HepG2 (cell line): ENCODE data around the gene DPY19L1. TPM values are rescaled to one million over a fixed set of nuclear protein-coding genes. Genes with fewer than 3 reads are reported as not detected.

Experiments used
- AGO2 ChIP-seq: fragments of 200-400 bp; formaldehyde crosslinking; optimal IDR thresholded peaks from 2 replicates; pipeline ENCODE3; 2017; ENCODE audit warnings: mild to moderate bottlenecking, low read depth, low read length, moderate library complexity
- GRHL1 ChIP-seq: sonication (generic); formaldehyde crosslinking; conservative IDR thresholded peaks from 2 replicates; pipeline ENCODE4 v1.8.0; 2022; ENCODE audit warnings: missing genetic modification reagents
- HDAC6 ChIP-seq: fragments of 200-600 bp; sonication (generic); IDR thresholded peaks from 2 replicates; pipeline ENCODE4 v1.7.0; 2017; ENCODE audit warnings: mild to moderate bottlenecking, antibody characterized with exemption, low read length, low read depth
- HNRNPLL ChIP-seq: fragments of 200-400 bp; formaldehyde crosslinking; IDR thresholded peaks from 2 replicates; pipeline ENCODE4 v1.6.1; 2017; ENCODE audit warnings: mild to moderate bottlenecking, low read depth, low read length; ENCODE audit not compliant: poor library complexity, severe bottlenecking
- NFYB ChIP-seq: sonication (generic); formaldehyde crosslinking; IDR thresholded peaks from 2 replicates; pipeline ENCODE4 v1.4.0; 2020; ENCODE audit warnings: missing genetic modification reagents
- PCBP1 ChIP-seq: fragments of 200-400 bp; formaldehyde crosslinking; IDR thresholded peaks from 2 replicates; pipeline ENCODE4 v1.6.1; 2017; ENCODE audit warnings: mild to moderate bottlenecking, low read depth, low read length, borderline replicate concordance
- POLR2A ChIP-seq, 2 experiments: IDR thresholded peaks; 2 replicates each; pipeline ENCODE4 v1.6.1; 2011; ENCODE audit warnings: low read depth in 2 of 2, low read length in 2 of 2, mild to moderate bottlenecking in 1 of 2, moderate library complexity in 1 of 2; ENCODE audit not compliant: insufficient read depth in 1 of 2
- RBAK ChIP-seq: sonication (generic); formaldehyde crosslinking; IDR thresholded peaks from 2 replicates; pipeline ENCODE4 v1.5.1; 2020; ENCODE audit warnings: mild to moderate bottlenecking, missing genetic modification reagents
- RBFOX2 ChIP-seq: fragments of 200-400 bp; formaldehyde crosslinking; IDR thresholded peaks from 2 replicates; pipeline ENCODE4 v1.6.1; 2017; ENCODE audit warnings: low read depth, mild to moderate bottlenecking, low read length
- RFXANK ChIP-seq: IDR thresholded peaks from 2 replicates; pipeline ENCODE4 v1.6.1; 2016
- RFXAP ChIP-seq: sonication (generic); formaldehyde crosslinking; IDR thresholded peaks from 2 replicates; pipeline ENCODE4 v1.4.0; 2020; ENCODE audit warnings: missing genetic modification reagents, borderline replicate concordance
- SOX5 ChIP-seq: IDR thresholded peaks from 2 replicates; pipeline ENCODE4 v1.6.1; 2016; ENCODE audit warnings: borderline replicate concordance
- SYNCRIP ChIP-seq: fragments of 200-400 bp; formaldehyde crosslinking; IDR thresholded peaks from 2 replicates; pipeline ENCODE4 v1.6.1; 2018; ENCODE audit warnings: mild to moderate bottlenecking, low read depth, low read length; ENCODE audit not compliant: insufficient read depth
- TEAD2 ChIP-seq: sonication (generic); formaldehyde crosslinking; IDR thresholded peaks from 2 replicates; pipeline ENCODE4 v1.9.0; 2021; ENCODE audit warnings: missing genetic modification reagents
- ZFAT ChIP-seq: sonication (generic); formaldehyde crosslinking; conservative IDR thresholded peaks from 2 replicates; pipeline ENCODE4 v1.8.1; 2023; ENCODE audit warnings: missing genetic modification reagents, inconsistent platforms
- ZFP62 ChIP-seq: sonication (generic); formaldehyde crosslinking; IDR thresholded peaks from 2 replicates; pipeline ENCODE4 v1.4.0; 2020; ENCODE audit warnings: missing genetic modification reagents
- ZNF225 ChIP-seq: sonication (generic); formaldehyde crosslinking; IDR thresholded peaks from 2 replicates; pipeline ENCODE4 v1.4.0; 2020; ENCODE audit warnings: mild to moderate bottlenecking, missing genetic modification reagents
- ZNF282 ChIP-seq: fragments of 450-650 bp; IDR thresholded peaks from 2 replicates; pipeline ENCODE4 v1.6.1; 2018; ENCODE audit not compliant: partially characterized antibody
- ZNF713 ChIP-seq: sonication (generic); formaldehyde crosslinking; IDR thresholded peaks from 2 replicates; pipeline ENCODE4 v1.4.0; 2020; ENCODE audit warnings: mild to moderate bottlenecking, missing genetic modification reagents
- ZNF766 ChIP-seq: sonication (generic); formaldehyde crosslinking; IDR thresholded peaks from 2 replicates; pipeline ENCODE4 v1.5.0; 2020; ENCODE audit warnings: missing genetic modification reagents, borderline replicate concordance
- ZSCAN25 ChIP-seq: sonication (generic); formaldehyde crosslinking; IDR thresholded peaks from 2 replicates; pipeline ENCODE4 v1.8.0; 2022; ENCODE audit warnings: mild to moderate bottlenecking, missing genetic modification reagents
- polyA plus RNA-seq, 8 experiments: library from polyadenylated mRNA; depleted of rRNA in 3 of 8; stranded (reverse) in 7 of 8; unstranded in 1 of 8; fragments of >200 nt; fragmentation: Illumina TruSeq in 4 of 8; extraction: Trizol in 4 of 8; gene quantifications; 2 replicates each; pipeline versions ENCODE4 v1.2.1 to v1.2.3, GENCODE V29; 2011 to 2016; ENCODE audit warnings: low read depth in 4 of 8, missing spikeins in 1 of 8, mixed read lengths in 1 of 8; ENCODE audit not compliant: insufficient read depth in 1 of 8
- total RNA-seq, 5 experiments: library from RNA; depleted of rRNA; stranded (reverse); fragments of >200 nt; fragmentation: Illumina TruSeq; extraction: Trizol; gene quantifications; 2 replicates each; pipeline ENCODE4 v1.2.3, GENCODE V29; 2016; ENCODE audit warnings: low read depth in 1 of 5
- TF ChIP-seq, protein P1 (sequence below): sonication (generic); formaldehyde crosslinking; IDR thresholded peaks from 2 replicates; pipeline ENCODE4 v1.5.0; 2020; ENCODE audit warnings: missing genetic modification reagents
- TF ChIP-seq, protein P2 (sequence below): sonication (generic); formaldehyde crosslinking; IDR thresholded peaks from 2 replicates; pipeline ENCODE4; 2020; ENCODE audit warnings: missing genetic modification reagents, mild to moderate bottlenecking, borderline replicate concordance

Gene DPY19L1
- total and polyA plus RNA-seq, 2 of the 13 experiments (the other 11 are each of a cell fraction or from before 2014, with no cell fraction given) = 18.9 to 32.6 TPM

DNA sequence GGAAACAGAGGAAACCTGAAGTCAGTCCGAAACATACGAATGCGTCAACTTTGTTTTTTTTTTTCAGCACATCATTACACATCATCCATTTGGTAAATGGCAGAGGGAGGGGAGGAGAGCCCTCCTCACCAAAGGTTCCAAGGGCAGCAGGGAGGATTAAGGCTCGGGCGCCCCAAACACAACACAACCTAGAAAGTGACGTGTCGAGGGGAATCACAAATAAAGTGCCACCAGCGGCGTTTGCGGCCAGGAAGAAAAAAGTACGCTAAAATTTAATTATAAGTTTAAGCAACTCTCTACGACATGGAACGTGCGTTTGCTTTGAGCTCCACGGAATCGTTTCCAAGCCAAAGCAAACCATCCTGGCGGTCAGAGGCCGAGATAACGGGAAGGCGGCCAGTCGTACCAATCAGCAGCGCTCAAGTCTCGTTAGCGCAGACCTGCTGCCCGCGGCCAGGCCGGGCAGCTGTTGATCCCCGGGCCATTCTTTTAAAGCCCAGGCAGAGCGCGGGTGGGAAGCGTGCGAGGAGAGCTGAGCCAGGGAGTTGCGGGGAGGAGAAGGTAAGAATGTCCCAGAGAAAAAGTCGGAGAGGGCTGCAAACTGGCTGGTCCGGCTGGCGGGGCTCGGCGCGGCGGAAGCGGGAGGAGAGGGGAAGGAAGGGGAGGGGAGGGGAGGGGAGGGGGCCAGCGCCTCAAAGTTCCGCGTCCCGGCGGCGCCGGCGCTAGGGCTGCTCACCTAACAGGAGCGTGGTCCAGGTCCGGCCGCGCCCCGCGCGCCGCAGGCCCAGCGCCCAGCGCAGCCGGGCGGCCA, 719 bp downstream of the DPY19L1 start (continued):
- TF ChIP-seq, protein P1, sequence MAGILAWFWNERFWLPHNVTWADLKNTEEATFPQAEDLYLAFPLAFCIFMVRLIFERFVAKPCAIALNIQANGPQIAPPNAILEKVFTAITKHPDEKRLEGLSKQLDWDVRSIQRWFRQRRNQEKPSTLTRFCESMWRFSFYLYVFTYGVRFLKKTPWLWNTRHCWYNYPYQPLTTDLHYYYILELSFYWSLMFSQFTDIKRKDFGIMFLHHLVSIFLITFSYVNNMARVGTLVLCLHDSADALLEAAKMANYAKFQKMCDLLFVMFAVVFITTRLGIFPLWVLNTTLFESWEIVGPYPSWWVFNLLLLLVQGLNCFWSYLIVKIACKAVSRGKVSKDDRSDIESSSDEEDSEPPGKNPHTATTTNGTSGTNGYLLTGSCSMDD (CRISPR knock-in tag) = no peak
- TF ChIP-seq, protein P2, sequence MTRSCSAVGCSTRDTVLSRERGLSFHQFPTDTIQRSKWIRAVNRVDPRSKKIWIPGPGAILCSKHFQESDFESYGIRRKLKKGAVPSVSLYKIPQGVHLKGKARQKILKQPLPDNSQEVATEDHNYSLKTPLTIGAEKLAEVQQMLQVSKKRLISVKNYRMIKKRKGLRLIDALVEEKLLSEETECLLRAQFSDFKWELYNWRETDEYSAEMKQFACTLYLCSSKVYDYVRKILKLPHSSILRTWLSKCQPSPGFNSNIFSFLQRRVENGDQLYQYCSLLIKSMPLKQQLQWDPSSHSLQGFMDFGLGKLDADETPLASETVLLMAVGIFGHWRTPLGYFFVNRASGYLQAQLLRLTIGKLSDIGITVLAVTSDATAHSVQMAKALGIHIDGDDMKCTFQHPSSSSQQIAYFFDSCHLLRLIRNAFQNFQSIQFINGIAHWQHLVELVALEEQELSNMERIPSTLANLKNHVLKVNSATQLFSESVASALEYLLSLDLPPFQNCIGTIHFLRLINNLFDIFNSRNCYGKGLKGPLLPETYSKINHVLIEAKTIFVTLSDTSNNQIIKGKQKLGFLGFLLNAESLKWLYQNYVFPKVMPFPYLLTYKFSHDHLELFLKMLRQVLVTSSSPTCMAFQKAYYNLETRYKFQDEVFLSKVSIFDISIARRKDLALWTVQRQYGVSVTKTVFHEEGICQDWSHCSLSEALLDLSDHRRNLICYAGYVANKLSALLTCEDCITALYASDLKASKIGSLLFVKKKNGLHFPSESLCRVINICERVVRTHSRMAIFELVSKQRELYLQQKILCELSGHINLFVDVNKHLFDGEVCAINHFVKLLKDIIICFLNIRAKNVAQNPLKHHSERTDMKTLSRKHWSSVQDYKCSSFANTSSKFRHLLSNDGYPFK (CRISPR knock-in tag) = no peak
- TF ChIP-seq ZNF225 (CRISPR knock-in tag) (no peak), RBFOX2 (no peak), PCBP1 (no peak), ZNF282 (no peak), ZSCAN25 (CRISPR knock-in tag) (0 out of 2 replicates have a peak, but pooled peaks have one; percentile 26), HNRNPLL (peak; percentile 81), GRHL1 (no peak), HDAC6 (no peak), TEAD2 (CRISPR knock-in tag) (no peak), AGO2 (no peak), RBAK (CRISPR knock-in tag) (no peak), ZNF766 (no peak), NFYB (CRISPR knock-in tag) (0 out of 2 replicates have a peak, but pooled peaks have one; percentile 26), POLR2A (IDR thresholded peaks at IDR 0.05; ENCODE audit: insufficient read depth in 1 of 2, low read depth in 2 of 2, low read length in 2 of 2) (peak in 1 of 2 experiments; percentile 28; a peak in 1 of 4 replicates), SYNCRIP (no peak), ZNF713 (no peak), RFXAP (no peak), ZFP62 (CRISPR knock-in tag) (no peak), ZFAT (CRISPR knock-in tag) (no peak), RFXANK (CRISPR knock-in tag) (no peak), SOX5 (CRISPR knock-in tag) (no peak)
